ENCODE results near the gene FAM222A. TPM values are rescaled to one million over a fixed set of nuclear protein-coding genes. Genes with fewer than 3 reads are reported as not detected.

FAM222A gene
- total RNA-seq, 4 donors from 2014 or later, result 0.34 to 3.5 (median 1.7) TPM; not detected in 1

GRCh38 chr12:109673379-109673778 lies 40.2 kb upstream of the FAM222A start:
- Histone ChIP-seq H3K9me3 (no peaks in the 10 kb centered on the region), H3K4me3 (no peak overlapping the region), H3K36me3 (no peaks in the 10 kb centered on the region), H3K27ac (no peak overlapping the region), H3K4me1 (no peaks in the 10 kb centered on the region), H3K27me3 (no peaks in the 10 kb centered on the region)
- no peak for DNase-seq
- intact Hi-C loops (cut with DNase I; ENCODE audit: low total_unique reads), result no loop called here
- no peak for TF ChIP-seq POLR2A (IDR thresholded peaks at IDR 0.05)
- no peak for TF ChIP-seq CTCF (IDR thresholded peaks at IDR 0.05)

GRCh38 chr12:109673884-109674283 lies 39.7 kb upstream of the FAM222A start:
- no peak for DNase-seq
- Histone ChIP-seq H3K4me1 (no peaks in the 10 kb centered on the region), H3K9me3 (no peaks in the 10 kb centered on the region), H3K27me3 (no peaks in the 10 kb centered on the region), H3K4me3 (no peak overlapping the region), H3K27ac (no peak overlapping the region), H3K36me3 (no peaks in the 10 kb centered on the region)
- intact Hi-C loops (cut with DNase I; ENCODE audit: low total_unique reads), result no loop called here
- TF ChIP-seq POLR2A (IDR thresholded peaks at IDR 0.05) (no peak), CTCF (IDR thresholded peaks at IDR 0.05) (no peak)

- no peaks in the 10 kb centered on the region for H3K27me3 ChIP-seq
- intact Hi-C loops (cut with DNase I; ENCODE audit: low total_unique reads), result no loop called here
These were observed 38.2 kb upstream of the FAM222A start for GRCh38 chr12:109675411-109675810.

GRCh38 chr12:109677279-109677691 lies 36.3 kb upstream of the FAM222A start:
- Histone ChIP-seq H3K27me3 (no peaks in the 10 kb centered on the region), H3K4me3 (no peak overlapping the region), H3K9me3 (no peaks in the 10 kb centered on the region), H3K36me3 (no peaks in the 10 kb centered on the region), H3K4me1 (no peaks in the 10 kb centered on the region), H3K27ac (no peak overlapping the region)
- intact Hi-C loops (cut with DNase I; ENCODE audit: low total_unique reads), result no loop called here
- TF ChIP-seq CTCF (IDR thresholded peaks at IDR 0.05), result no peak
- no peak for TF ChIP-seq POLR2A (IDR thresholded peaks at IDR 0.05)
- DNase-seq, result no peak

More at GRCh38 chr12:109675411-109675810, 38.2 kb upstream of the FAM222A start:
- Histone ChIP-seq H3K4me1 (no peaks in the 10 kb centered on the region), H3K9me3 (no peaks in the 10 kb centered on the region), H3K4me3 (no peak overlapping the region), H3K27ac (no peak overlapping the region), H3K36me3 (no peaks in the 10 kb centered on the region)
- TF ChIP-seq CTCF (IDR thresholded peaks at IDR 0.05), result no peak
- TF ChIP-seq POLR2A (IDR thresholded peaks at IDR 0.05), result no peak
- no peak for DNase-seq

GRCh38 chr12:109678719-109679118 lies 34.9 kb upstream of the FAM222A start:
- Histone ChIP-seq H3K36me3 (no peaks in the 10 kb centered on the region), H3K27ac (no peak overlapping the region), H3K27me3 (no peaks in the 10 kb centered on the region), H3K9me3 (no peaks in the 10 kb centered on the region), H3K4me1 (no peaks in the 10 kb centered on the region), H3K4me3 (no peak overlapping the region)
- TF ChIP-seq CTCF (IDR thresholded peaks at IDR 0.05) (no peak), POLR2A (IDR thresholded peaks at IDR 0.05) (no peak)
- intact Hi-C loops (cut with DNase I; ENCODE audit: low total_unique reads), result no loop called here
- DNase-seq, result no peak

Data from uterus (tissue), 4 donors.